Caco-2 (cell line): Measurements from ENCODE around the gene PRRT1. TPM values are rescaled to one million over a fixed set of nuclear protein-coding genes. Genes with fewer than 3 reads are reported as not detected.

Experiments
- BruUV-seq: library from RNA; stranded (reverse); fragments of 400-500 nt; replicated peaks from 2 replicates; lab custom pipeline; 2021; lab: Mats Ljungman, UMichigan
- CTCF ChIA-PET: fragments of 300-600 bp; sonication (Branson Sonifier 250); formaldehyde crosslinking; loops from one replicate; lab custom pipeline; 2022; ENCODE audit warnings: antibody characterized with exemption; lab: Charles Lee
- POLR2A ChIA-PET: fragments of 300-600 bp; sonication (Branson Sonifier 250); formaldehyde crosslinking; loops from one replicate; lab custom pipeline; 2022; ENCODE audit warnings: antibody characterized with exemption; lab: Charles Lee
- DNase-seq, 2 experiments: peaks; one replicate each; pipeline versions ENCODE4 v3.0.0 to v3.0.0-alpha.2; 2020 to 2022
- H3K27me3 ChIP-seq: replicated peaks from 2 replicates; pipeline ENCODE4 v1.6.0; 2011; ENCODE audit warnings: low read length; ENCODE audit not compliant: control insufficient read depth, insufficient read depth
- H3K36me3 ChIP-seq: 2 replicates; pipeline ENCODE4 v1.5.1; 2011; ENCODE audit warnings: low read length; ENCODE audit not compliant: control insufficient read depth, insufficient read depth
- H3K4me1 ChIP-seq: fragments of 250-450 bp; sonication (Bioruptor Pico); 2 replicates; pipeline ENCODE4 v1.5.1; 2020; ENCODE audit warnings: mild to moderate bottlenecking
- H3K4me3 ChIP-seq: 2 replicates; pipeline ENCODE4 v1.5.1; 2011; ENCODE audit warnings: low read depth, mild to moderate bottlenecking, control low read depth, low read length
- H3K9me3 ChIP-seq: fragments of 250-450 bp; sonication (Bioruptor Pico); 2 replicates; pipeline ENCODE4 v1.5.1; 2020; ENCODE audit warnings: mild to moderate bottlenecking, moderate library complexity
- H3K27ac Mint-ChIP-seq: one replicate; pipeline ENCODE4 v1.8.0; 2022; ENCODE audit warnings: mixed read lengths; ENCODE audit not compliant: unreplicated experiment
- H3K27me3 Mint-ChIP-seq: one replicate; pipeline ENCODE4 v1.8.0; 2022; ENCODE audit warnings: mixed read lengths; ENCODE audit not compliant: insufficient read depth, unreplicated experiment
- H3K36me3 Mint-ChIP-seq: one replicate; pipeline ENCODE4 v1.8.0; 2022; ENCODE audit warnings: mild to moderate bottlenecking, mixed read lengths; ENCODE audit not compliant: insufficient read depth, unreplicated experiment
- H3K4me1 Mint-ChIP-seq: one replicate; pipeline ENCODE4 v1.8.0; 2022; ENCODE audit warnings: low read depth, mixed read lengths; ENCODE audit not compliant: unreplicated experiment
- H3K4me3 Mint-ChIP-seq: one replicate; pipeline ENCODE4 v1.8.0; 2022; ENCODE audit warnings: mild to moderate bottlenecking, moderate library complexity, mixed read lengths; ENCODE audit not compliant: unreplicated experiment
- H3K9me3 Mint-ChIP-seq: one replicate; pipeline ENCODE4 v1.8.0; 2022; ENCODE audit warnings: mixed read lengths; ENCODE audit not compliant: unreplicated experiment
- intact Hi-C: fragments of 100-400 bp; cut with micrococcal nuclease; formaldehyde crosslinking; loops from one replicate; pipeline ENCODE4 v1.10.0; 2022; ENCODE audit not compliant: unreplicated experiment
- total RNA-seq: library from RNA; stranded (reverse); gene quantifications from 2 replicates; pipeline ENCODE4 v1.2.3, GENCODE V29; 2022
- TF ChIP-seq, protein P1 (sequence below), 2 experiments: fragments of 200-600 bp in 1 of 2; IDR thresholded peaks; 1 replicate in 1 of 2; 2 replicates in 1 of 2; pipeline versions ENCODE4 v1.5.1 to v1.8.0; 2011 to 2022; ENCODE audit warnings: antibody characterized with exemption in 1 of 2, control low read depth in 1 of 2, inconsistent platforms in 1 of 2, low read depth in 1 of 2, low read length in 1 of 2, mild to moderate bottlenecking in 1 of 2, moderate library complexity in 1 of 2; ENCODE audit not compliant: insufficient read depth in 1 of 2, severe bottlenecking in 1 of 2, unreplicated experiment in 1 of 2

PRRT1 gene
- total RNA-seq, 1 experiment from 2014 or later = 2.0 TPM

GRCh38 chr6:32179766-32180405 lies 28.1 kb upstream of the PRRT1 start:
- Histone ChIP-seq H3K9me3 (no peaks in the 10 kb centered on the region), H3K4me1 (peaks cover 14% of the 10 kb centered on the region), H3K36me3 (peaks cover 1% of the 10 kb centered on the region), H3K27me3 (no peaks in the 10 kb centered on the region), H3K4me3 (no peak overlapping the region)
- H3K27me3 Mint-ChIP-seq = no peaks in the 10 kb centered on the region
- H3K36me3 Mint-ChIP-seq = peaks cover 56% of the 10 kb centered on the region
- ChIA-PET CTCF (interaction anchor here (1.8 kb wide), 1 partner anchor 16 kb away, joined by 8 read pairs; no protein-coding TSS in a partner anchor), POLR2A (no interaction called here)
- intact Hi-C loops = no loop called here
- no TSS peak for BruUV-seq
- DNase-seq = no peak
- H3K27ac Mint-ChIP-seq = peak overlapping the region; percentile 65
- TF ChIP-seq, protein P1, sequence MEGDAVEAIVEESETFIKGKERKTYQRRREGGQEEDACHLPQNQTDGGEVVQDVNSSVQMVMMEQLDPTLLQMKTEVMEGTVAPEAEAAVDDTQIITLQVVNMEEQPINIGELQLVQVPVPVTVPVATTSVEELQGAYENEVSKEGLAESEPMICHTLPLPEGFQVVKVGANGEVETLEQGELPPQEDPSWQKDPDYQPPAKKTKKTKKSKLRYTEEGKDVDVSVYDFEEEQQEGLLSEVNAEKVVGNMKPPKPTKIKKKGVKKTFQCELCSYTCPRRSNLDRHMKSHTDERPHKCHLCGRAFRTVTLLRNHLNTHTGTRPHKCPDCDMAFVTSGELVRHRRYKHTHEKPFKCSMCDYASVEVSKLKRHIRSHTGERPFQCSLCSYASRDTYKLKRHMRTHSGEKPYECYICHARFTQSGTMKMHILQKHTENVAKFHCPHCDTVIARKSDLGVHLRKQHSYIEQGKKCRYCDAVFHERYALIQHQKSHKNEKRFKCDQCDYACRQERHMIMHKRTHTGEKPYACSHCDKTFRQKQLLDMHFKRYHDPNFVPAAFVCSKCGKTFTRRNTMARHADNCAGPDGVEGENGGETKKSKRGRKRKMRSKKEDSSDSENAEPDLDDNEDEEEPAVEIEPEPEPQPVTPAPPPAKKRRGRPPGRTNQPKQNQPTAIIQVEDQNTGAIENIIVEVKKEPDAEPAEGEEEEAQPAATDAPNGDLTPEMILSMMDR (IDR thresholded peaks at IDR 0.05; ENCODE audit: insufficient read depth in 1 of 2, low read depth in 1 of 2, low read length in 1 of 2, severe bottlenecking in 1 of 2, unreplicated experiment in 1 of 2) = no peak
- peak overlapping the region; percentile 8 for H3K4me3 Mint-ChIP-seq
- H3K9me3 Mint-ChIP-seq = no peaks in the 10 kb centered on the region
- peaks cover 32% of the 10 kb centered on the region for H3K4me1 Mint-ChIP-seq

GRCh38 chr6:32178547-32179440 lies 27.1 kb upstream of the PRRT1 start:
- Histone ChIP-seq H3K9me3 (no peaks in the 10 kb centered on the region), H3K4me3 (peak overlapping the region; percentile 68), H3K27me3 (no peaks in the 10 kb centered on the region), H3K36me3 (peaks cover 1% of the 10 kb centered on the region), H3K4me1 (peaks cover 8% of the 10 kb centered on the region)
- no peaks in the 10 kb centered on the region for H3K9me3 Mint-ChIP-seq
- BruUV-seq = no TSS peak
- peak overlapping the region; percentile 81 for H3K4me3 Mint-ChIP-seq
- TF ChIP-seq, protein P1 (IDR thresholded peaks at IDR 0.05; ENCODE audit: insufficient read depth in 1 of 2, low read depth in 1 of 2, low read length in 1 of 2, severe bottlenecking in 1 of 2, unreplicated experiment in 1 of 2) = no peak
- ChIA-PET CTCF (interaction anchor here (1.8 kb wide), 1 partner anchor 17 kb away, joined by 8 read pairs; no protein-coding TSS in a partner anchor), POLR2A (interaction anchor here (0.6 kb wide), 2 partner anchors 17 to 440 kb away, joined by 4 to 10 read pairs; no protein-coding TSS in a partner anchor)
- H3K27me3 Mint-ChIP-seq = no peaks in the 10 kb centered on the region
- intact Hi-C loops = loop anchor here (1.0 kb wide), 3 partner anchors 12 to 50 kb away; partner anchors contain the start of genes ATF6B, PBX2 and PPT2
- peaks cover 38% of the 10 kb centered on the region for H3K4me1 Mint-ChIP-seq
- peak overlapping the region; percentile 94 for H3K27ac Mint-ChIP-seq
- H3K36me3 Mint-ChIP-seq = peaks cover 49% of the 10 kb centered on the region
- DNase-seq = no peak
